HG03354 (cell line): ENCODE data around the gene FN3KRP.

ENCODE experiments used
- ATAC-seq: cut with Tn5 transposase; IDR thresholded peaks from one replicate; pipeline ENCODE4 v1.9.1; 2021; ENCODE audit warnings: mild to moderate bottlenecking; ENCODE audit not compliant: unreplicated experiment, poor library complexity, severe bottlenecking

The FN3KRP gene

GRCh38 chr17:82716203-82717010 is at the start of gene FN3KRP:
Gene FN3KRP, plus strand, starts transcription at chr17:82716706. Its CDS starts 50 bp downstream, at chr17:82716756.
- peak; percentile 77 for ATAC-seq

- ATAC-seq = no peak
Observed at GRCh38 chr17:82666931-82667667, 49.4 kb upstream of the FN3KRP start.

GRCh38 chr17:82667668-82668000 is 48.9 kb upstream of the FN3KRP start:
- ATAC-seq = no peak

- ATAC-seq = no peak
Observed at GRCh38 chr17:82668024-82668630, 48.4 kb upstream of the FN3KRP start.

- ATAC-seq = no peak
Observed at GRCh38 chr17:82668631-82669099, 47.8 kb upstream of the FN3KRP start.

GRCh38 chr17:82670661-82671450 is 45.6 kb upstream of the FN3KRP start:
- no peak for ATAC-seq

- ATAC-seq = no peak
Observed at GRCh38 chr17:82674656-82675475, 41.6 kb upstream of the FN3KRP start.

- ATAC-seq = no peak
Observed at GRCh38 chr17:82675476-82676245, 40.8 kb upstream of the FN3KRP start.

GRCh38 chr17:82677353-82677925 is 39.1 kb upstream of the FN3KRP start:
- no peak for ATAC-seq

- ATAC-seq = no peak
Observed at GRCh38 chr17:82678265-82678891, 38.1 kb upstream of the FN3KRP start.

- ATAC-seq = no peak
Observed at GRCh38 chr17:82679586-82680465, 36.7 kb upstream of the FN3KRP start.

GRCh38 chr17:82681547-82681946 is 35.0 kb upstream of the FN3KRP start:
- no peak for ATAC-seq

- ATAC-seq = no peak
Observed at GRCh38 chr17:82683534-82683933, 33.0 kb upstream of the FN3KRP start.

- ATAC-seq = peak; percentile 61
Observed at GRCh38 chr17:82684228-82684841, 32.2 kb upstream of the FN3KRP start.

- ATAC-seq = no peak
Observed at GRCh38 chr17:82685291-82685690, 31.2 kb upstream of the FN3KRP start.
